ENCODE results near the gene EPB41L1. TPM values are rescaled to one million over a fixed set of nuclear protein-coding genes. Genes with fewer than 3 reads are reported as not detected.
"Not testable (repeated sequence)": the region's sequence is repeated elsewhere in the genome, so short reads cannot be mapped to it uniquely, and the experiment has no call there.

The EPB41L1 gene
- total and polyA plus RNA-seq, 10 donors, result 1.5 to 18.6 (median 12.0) TPM

DNA sequence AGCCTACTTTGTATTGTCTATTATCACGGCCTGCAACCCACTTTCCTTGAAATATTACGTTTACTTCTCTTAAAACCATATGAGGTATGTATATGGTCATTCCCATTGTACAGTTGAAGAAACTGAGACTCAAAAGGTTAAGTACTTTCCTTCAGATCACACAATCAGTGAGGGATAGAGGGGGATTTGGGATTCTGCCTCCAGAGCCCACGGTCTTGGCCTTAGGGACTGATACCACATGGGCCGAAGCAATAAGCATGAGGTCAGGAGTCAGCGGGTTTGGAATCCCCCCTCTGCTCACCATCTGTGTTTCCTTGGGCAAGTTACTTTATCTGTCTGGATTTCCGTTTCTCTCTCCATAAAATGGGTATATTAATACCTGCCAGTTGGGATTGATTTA lies 19.4 kb upstream of the EPB41L1 start:
- TF ChIP-seq POLR2AphosphoS5 (IDR thresholded peaks at IDR 0.05), result no peak
- TF ChIP-seq POLR2A (IDR thresholded peaks at IDR 0.05), result no peak
- Histone ChIP-seq H3K36me3 (no peaks in the 10 kb centered on the region), H3K27ac (no peak overlapping the region), H3K9me3 (no peaks in the 10 kb centered on the region), H3K27me3 (replicated peaks in 1 of 7) (no peaks in the 10 kb centered on the region), H3K4me3 (no peak overlapping the region), H3K4me1 (peaks cover 0 to 7% (median 0%) of the 10 kb centered on the region in 6 donors)
- intact Hi-C loops (cut with DNase I; ENCODE audit: low total_unique reads), result no loop called here
- 73 to 90% (median 86%) methylated on average over 6 of the region's 6 CpGs for WGBS, 5 donors
- DNase-seq, result no peak

DNA sequence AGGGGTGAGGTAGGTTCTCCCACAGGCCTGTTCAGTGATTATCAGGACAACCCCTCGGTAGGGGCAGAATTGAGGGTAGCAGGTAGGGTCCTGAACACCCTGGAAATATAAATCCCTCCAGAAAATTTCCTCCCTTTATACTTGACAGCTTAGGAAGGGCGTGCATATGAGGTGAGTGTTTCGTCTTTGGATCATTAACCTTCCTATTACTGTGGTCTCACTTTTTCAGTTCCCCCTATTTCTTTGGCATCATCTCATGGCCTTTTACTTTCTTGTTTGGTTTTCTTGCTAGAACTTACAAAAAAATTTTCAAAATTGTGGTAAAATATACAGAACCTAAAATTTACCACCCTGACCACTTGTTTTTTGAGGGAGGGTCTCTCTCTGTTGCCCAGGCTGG lies 18.7 kb upstream of the EPB41L1 start:
- WGBS, 5 donors, result 63 to 78% (median 77%) methylated on average over 3 of the region's 3 CpGs
- Histone ChIP-seq H3K27ac (no peak overlapping the region), H3K9me3 (no peaks in the 10 kb centered on the region), H3K27me3 (replicated peaks in 1 of 7) (no peaks in the 10 kb centered on the region), H3K4me1 (peaks cover 0 to 7% (median 0%) of the 10 kb centered on the region in 6 donors), H3K4me3 (no peak overlapping the region), H3K36me3 (no peaks in the 10 kb centered on the region)
- intact Hi-C loops (cut with DNase I; ENCODE audit: low total_unique reads), result no loop called here
- TF ChIP-seq POLR2A (IDR thresholded peaks at IDR 0.05) (no peak), POLR2AphosphoS5 (IDR thresholded peaks at IDR 0.05) (no peak)
- TF ChIP-seq, protein P1, sequence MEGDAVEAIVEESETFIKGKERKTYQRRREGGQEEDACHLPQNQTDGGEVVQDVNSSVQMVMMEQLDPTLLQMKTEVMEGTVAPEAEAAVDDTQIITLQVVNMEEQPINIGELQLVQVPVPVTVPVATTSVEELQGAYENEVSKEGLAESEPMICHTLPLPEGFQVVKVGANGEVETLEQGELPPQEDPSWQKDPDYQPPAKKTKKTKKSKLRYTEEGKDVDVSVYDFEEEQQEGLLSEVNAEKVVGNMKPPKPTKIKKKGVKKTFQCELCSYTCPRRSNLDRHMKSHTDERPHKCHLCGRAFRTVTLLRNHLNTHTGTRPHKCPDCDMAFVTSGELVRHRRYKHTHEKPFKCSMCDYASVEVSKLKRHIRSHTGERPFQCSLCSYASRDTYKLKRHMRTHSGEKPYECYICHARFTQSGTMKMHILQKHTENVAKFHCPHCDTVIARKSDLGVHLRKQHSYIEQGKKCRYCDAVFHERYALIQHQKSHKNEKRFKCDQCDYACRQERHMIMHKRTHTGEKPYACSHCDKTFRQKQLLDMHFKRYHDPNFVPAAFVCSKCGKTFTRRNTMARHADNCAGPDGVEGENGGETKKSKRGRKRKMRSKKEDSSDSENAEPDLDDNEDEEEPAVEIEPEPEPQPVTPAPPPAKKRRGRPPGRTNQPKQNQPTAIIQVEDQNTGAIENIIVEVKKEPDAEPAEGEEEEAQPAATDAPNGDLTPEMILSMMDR (IDR thresholded peaks at IDR 0.05 in 8 of 11, conservative IDR thresholded peaks at IDR 0.05 in 3 of 11), result no peak
- DNase-seq, result no peak

DNA sequence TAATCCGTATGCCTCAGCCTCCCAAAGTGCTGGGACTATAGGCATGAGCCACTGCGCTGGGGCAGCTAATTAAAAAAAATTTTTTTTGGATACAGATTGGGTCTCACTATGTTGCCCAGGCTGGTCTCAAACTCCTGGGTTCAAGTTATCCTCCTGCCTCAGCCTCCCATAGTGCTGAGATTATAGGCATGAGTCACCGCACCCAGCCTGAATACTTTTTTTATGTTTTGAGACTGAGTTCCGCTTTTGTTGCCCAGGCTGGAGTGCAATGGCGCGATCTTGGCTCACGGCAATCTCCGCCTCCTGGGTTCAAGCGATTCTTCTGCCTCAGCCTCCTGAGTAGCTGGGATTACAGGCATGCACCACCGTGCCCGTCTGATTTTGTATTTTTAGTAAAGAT lies 17.2 kb upstream of the EPB41L1 start:
- H3K27ac ChIP-seq; H3K4me3 ChIP-seq; DNase-seq; H3K27me3 ChIP-seq (replicated peaks in 1 of 7); intact Hi-C loops (cut with DNase I; ENCODE audit: low total_unique reads); H3K36me3 ChIP-seq; H3K9me3 ChIP-seq; H3K4me1 ChIP-seq: not testable (repeated sequence)
- WGBS, 5 donors, result 78 to 96% (median 90%) methylated on average over 11 of the region's 11 CpGs

DNA sequence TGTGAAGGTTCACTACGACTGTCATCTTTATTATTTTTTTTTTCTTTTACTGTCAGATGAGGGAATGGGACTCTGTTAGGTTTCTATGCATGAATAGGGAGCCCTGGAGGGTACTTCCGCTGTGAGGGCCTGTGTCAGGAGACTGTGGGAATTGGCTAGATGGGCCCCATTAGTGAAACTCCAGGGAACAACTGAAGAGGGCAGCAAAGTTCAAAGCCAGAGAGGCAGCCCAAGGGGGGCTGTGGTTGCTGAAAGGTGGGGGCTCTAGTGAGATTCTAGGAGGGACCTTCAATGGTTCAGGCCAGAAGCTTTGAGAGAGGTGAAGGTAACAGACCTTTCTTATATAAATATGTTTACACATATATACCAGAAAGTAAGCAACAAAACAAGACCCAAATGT lies 13.2 kb upstream of the EPB41L1 start:
- Histone ChIP-seq H3K27ac (no peak overlapping the region), H3K4me3 (no peak overlapping the region), H3K4me1 (peaks cover 0 to 24% (median 6%) of the 10 kb centered on the region in 6 donors), H3K36me3 (no peaks in the 10 kb centered on the region), H3K9me3 (no peaks in the 10 kb centered on the region), H3K27me3 (replicated peaks in 1 of 7) (no peaks in the 10 kb centered on the region)
- WGBS, 5 donors, result 77 to 83% (median 81%) methylated on average over 2 of the region's 2 CpGs
- intact Hi-C loops (cut with DNase I; ENCODE audit: low total_unique reads), result no loop called here
- DNase-seq, result no peak
- TF ChIP-seq POLR2AphosphoS5 (IDR thresholded peaks at IDR 0.05) (no peak), POLR2A (IDR thresholded peaks at IDR 0.05) (no peak)
- TF ChIP-seq, protein P1 (IDR thresholded peaks at IDR 0.05 in 8 of 11, conservative IDR thresholded peaks at IDR 0.05 in 3 of 11), result no peak

DNA sequence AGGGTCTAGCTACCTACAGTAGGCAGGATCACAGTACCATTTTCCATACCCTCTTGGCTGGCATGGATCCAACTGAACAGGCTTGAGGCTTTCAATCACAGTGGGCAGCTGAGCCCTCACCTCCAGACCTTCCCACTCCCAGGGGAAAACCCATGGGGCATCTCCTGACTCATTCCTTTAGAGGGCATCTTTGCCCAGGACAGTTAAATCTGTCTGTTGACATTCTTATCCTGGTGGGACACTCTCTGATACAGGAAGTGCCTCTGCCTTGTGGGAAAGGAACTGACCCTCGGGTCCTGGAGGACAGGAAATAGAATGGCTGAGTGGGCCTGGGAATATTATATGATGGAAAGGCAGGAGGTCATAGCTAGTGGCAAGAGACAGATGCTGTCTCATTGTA lies 10.2 kb upstream of the EPB41L1 start:
- no peak overlapping the region for H3K27ac ChIP-seq
- TF ChIP-seq, protein P1 (IDR thresholded peaks at IDR 0.05 in 8 of 11, conservative IDR thresholded peaks at IDR 0.05 in 3 of 11), result no peak
- TF ChIP-seq POLR2AphosphoS5 (IDR thresholded peaks at IDR 0.05) (no peak), POLR2A (IDR thresholded peaks at IDR 0.05) (no peak)
- peaks cover 0 to 25% (median 6%) of the 10 kb centered on the region in 6 donors for H3K4me1 ChIP-seq
- no peaks in the 10 kb centered on the region for H3K36me3 ChIP-seq
- no peak for DNase-seq
- no peaks in the 10 kb centered on the region for H3K9me3 ChIP-seq
- intact Hi-C loops (cut with DNase I; ENCODE audit: low total_unique reads), result no loop called here
- no peak overlapping the region for H3K4me3 ChIP-seq
- H3K27me3 ChIP-seq (replicated peaks in 1 of 7), result no peaks in the 10 kb centered on the region
- 12 to 26% (median 14%) methylated on average over 1 of the region's 1 CpG for WGBS, 5 donors

Data from spleen (tissue), 11 donors.